GM10266 (cell line): ENCODE data around the gene FAXDC2.
"Not testable (repeated sequence)": the region's sequence is repeated elsewhere in the genome, so short reads cannot be mapped to it uniquely, and the experiment has no call there.

Experiments
- DNase-seq: peaks from one replicate; pipeline ENCODE4 v3.0.0; 2012; ENCODE audit errors: extremely low spot score
- TF ChIP-seq, protein P1 (sequence below): IDR thresholded peaks from 2 replicates; pipeline ENCODE4 v1.5.1; 2012; ENCODE audit warnings: mild to moderate bottlenecking, low read depth; ENCODE audit not compliant: control insufficient read depth, insufficient read depth; ENCODE audit errors: missing control alignments

FAXDC2 gene

DNA sequence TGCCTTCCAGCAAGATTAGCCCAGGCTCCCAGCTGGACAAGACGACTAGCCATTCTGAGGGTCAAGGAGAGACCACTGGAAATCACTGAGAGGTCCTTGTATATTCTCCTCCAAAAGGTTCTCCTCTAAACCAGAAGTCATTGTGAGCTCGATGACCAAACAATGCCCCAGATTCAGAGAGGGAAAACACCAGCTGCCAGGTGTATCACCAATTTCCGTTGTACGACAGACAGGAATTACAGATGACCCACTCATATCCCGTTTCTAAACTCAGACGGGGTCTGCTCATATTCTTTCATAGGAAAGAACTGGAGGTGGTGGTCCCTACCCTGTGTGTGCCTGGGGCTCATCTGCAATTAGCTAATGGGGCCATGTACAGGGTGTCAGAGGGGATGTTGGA, 14.2 kb downstream of the FAXDC2 start:
- TF ChIP-seq, protein P1, sequence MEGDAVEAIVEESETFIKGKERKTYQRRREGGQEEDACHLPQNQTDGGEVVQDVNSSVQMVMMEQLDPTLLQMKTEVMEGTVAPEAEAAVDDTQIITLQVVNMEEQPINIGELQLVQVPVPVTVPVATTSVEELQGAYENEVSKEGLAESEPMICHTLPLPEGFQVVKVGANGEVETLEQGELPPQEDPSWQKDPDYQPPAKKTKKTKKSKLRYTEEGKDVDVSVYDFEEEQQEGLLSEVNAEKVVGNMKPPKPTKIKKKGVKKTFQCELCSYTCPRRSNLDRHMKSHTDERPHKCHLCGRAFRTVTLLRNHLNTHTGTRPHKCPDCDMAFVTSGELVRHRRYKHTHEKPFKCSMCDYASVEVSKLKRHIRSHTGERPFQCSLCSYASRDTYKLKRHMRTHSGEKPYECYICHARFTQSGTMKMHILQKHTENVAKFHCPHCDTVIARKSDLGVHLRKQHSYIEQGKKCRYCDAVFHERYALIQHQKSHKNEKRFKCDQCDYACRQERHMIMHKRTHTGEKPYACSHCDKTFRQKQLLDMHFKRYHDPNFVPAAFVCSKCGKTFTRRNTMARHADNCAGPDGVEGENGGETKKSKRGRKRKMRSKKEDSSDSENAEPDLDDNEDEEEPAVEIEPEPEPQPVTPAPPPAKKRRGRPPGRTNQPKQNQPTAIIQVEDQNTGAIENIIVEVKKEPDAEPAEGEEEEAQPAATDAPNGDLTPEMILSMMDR: no peak
- no peak for DNase-seq

DNA sequence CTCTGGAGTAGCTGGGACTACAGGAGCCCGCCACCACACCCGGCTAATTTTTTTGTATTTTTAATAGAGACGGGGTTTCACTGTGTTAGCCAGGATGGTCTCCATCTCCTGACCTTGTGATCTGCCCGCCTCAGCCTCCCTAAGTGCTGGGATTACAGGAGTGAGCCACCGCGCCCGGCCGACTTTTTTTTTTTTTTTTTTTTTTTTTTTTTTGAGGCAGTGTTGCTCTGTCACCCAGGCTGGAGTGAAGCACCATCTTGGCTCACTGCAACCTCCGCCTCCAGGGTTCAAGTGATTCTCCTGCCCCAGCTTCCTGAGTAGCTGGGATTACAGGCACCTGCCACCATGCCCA, 14.7 kb downstream of the FAXDC2 start:
- not testable (repeated sequence) for DNase-seq

DNA sequence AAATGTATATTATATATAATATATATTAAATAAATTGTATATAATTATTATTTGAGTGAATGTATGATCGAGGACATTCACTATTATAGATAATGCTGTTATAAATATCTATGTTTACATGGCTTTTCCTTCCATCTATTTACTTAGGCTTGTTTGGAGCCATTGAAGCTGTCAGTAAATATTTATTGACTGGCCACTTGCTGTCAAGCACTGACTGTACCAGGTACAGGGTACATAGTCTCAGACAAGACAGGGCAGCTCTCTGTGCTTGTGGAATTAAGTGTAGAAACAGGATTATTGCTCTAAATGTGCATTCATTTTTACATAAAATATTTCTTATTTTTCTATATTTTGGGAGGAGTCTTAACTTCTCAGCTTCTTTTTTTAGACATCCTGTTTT, 16.4 kb downstream of the FAXDC2 start:
- DNase-seq: no peak
- TF ChIP-seq, protein P1: no peak

DNA sequence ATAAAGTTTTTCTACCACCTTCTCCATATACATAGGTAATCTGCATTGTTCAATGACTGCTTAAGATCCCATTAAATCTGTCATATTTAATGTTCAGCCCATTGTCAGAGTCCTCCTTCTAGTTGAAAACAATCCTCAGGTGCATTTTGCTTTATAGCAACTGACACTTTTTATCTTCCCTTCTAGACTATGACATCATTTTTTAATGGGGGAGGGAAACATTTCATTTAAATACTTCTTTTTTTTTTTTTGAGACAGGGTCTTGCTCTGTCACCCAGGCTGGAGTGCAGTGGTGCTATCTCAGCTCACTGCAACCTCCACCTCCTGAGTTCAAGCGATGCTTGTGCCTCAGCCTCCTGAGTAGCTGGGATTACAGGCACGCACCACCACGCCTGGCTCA, 17.6 kb downstream of the FAXDC2 start:
- not testable (repeated sequence) for DNase-seq

DNA sequence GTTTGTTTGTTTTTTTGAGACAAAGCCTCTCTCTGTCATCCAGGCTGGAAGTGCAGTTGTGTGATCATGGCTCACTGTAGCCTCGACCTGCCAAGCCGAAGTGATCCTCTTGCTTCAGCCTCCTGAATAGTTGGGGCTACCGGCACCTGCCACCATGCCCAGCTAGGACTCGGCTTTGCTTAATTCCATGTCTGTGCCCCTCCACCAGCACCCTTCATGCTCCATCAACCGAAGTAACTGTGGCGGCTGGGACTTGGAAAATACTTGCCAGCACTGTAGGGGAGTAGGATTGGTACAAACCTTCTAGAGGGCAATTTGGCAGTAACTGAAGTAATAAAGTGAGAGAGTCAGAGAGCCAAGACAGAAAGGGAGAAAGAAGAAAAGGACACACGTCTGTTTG, 19.0 kb downstream of the FAXDC2 start:
- DNase-seq: no peak
- TF ChIP-seq, protein P1: no peak

DNA sequence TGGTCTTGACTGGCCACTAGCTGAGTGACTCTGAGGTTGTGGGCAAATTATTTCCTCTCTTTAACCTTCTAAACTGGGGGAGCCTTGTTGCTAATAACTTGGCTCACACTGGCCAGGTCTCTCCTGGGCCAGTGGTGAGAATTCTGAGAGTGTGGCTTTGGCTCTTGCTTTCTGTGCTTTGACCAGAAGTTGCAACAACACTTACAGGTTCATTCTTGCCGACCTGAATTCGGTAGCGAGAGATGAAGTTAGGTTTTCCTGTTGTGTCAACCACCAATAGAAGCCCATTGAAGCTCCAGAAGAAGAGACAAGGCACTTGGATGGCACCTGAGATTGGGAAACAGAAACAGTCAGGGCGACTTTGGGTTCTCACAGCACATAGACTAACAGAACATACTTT, 19.8 kb downstream of the FAXDC2 start:
- TF ChIP-seq, protein P1: no peak
- DNase-seq: no peak

DNA sequence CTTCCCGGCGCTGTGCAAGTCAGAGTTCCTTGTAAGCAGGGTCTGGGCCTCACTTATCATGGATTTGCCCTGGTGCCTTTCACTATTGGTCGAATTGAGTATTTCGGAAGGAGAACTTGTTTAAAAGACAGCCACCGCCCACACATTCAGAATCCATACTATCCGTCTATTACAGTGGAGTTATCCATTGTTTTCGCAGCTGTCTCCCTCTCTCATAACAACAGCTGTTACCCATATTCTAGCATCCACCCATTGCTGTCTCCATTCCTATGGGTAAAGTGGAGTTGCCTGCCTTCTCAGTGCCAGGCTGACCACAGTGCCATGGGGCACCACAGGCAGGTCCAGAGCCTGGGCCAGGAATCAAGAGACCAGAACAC, 20.2 kb downstream of the FAXDC2 start:
- no peak for DNase-seq
- TF ChIP-seq, protein P1: no peak

DNA sequence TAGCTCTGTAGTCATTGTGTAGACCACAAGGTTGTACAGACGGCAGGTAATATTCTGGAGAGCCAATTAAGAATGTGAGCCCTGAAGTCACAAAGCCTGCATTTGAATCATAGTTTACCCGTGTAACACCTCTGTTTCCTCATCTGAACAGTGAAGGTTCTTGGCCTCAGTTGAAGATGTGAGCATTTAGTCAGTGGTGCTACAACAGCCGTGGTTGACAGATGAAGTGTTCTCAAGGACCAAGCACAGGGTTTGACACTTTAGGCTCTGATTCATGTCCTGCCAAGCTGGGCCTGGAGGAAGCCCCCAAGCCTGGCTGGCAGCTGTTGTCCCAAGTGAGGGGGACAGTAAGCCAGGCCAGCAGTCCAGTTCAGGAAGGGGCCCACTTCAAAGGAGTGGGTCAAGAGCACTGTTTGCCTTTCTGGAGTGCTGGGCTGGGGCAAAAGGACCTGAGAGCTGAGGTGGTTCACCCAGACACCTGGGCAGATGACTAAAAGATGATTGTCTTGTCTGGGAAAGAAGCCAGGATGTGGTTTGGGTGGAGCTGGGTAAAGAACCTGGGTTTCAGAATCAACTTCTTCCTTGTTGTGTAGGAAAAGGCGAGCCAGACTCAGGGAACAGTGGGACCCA, 20.7 kb downstream of the FAXDC2 start:
- TF ChIP-seq, protein P1: no peak
- DNase-seq: no peak
